SK-N-SH treated with all-trans-retinoic acid at 6 μM for 48 hours (cell line): Measurements from ENCODE around the gene PTPRN.

Experiments
- ATAC-seq: fragments of 200-7000 bp; cut with Tn5 transposase; 3 replicates; pipeline ENCODE4 v1.9.1; 2020; ENCODE audit warnings: mild to moderate bottlenecking, moderate library complexity
- ARNTL ChIP-seq: fragments of 450-650 bp; formaldehyde crosslinking; IDR thresholded peaks from 2 replicates; pipeline ENCODE4 v1.5.0; 2020; ENCODE audit warnings: low read depth, mild to moderate bottlenecking, moderate library complexity, borderline replicate concordance
- BACH2 ChIP-seq: fragments of 250-450 bp; sonication (Bioruptor Pico); IDR thresholded peaks from 2 replicates; pipeline ENCODE4 v1.9.0; 2021; ENCODE audit warnings: mild to moderate bottlenecking, borderline replicate concordance
- CSDC2 ChIP-seq: fragments of 250-450 bp; sonication (Bioruptor Pico); IDR thresholded peaks from 2 replicates; pipeline ENCODE4 v1.5.0; 2020; ENCODE audit warnings: mild to moderate bottlenecking, moderate library complexity
- ESRRG ChIP-seq: fragments of 250-450 bp; sonication (Bioruptor Pico); IDR thresholded peaks from 2 replicates; pipeline ENCODE4 v1.6.1; 2021; ENCODE audit warnings: mild to moderate bottlenecking
- GLIS3 ChIP-seq: fragments of 250-450 bp; sonication (Bioruptor Pico); IDR thresholded peaks from 2 replicates; pipeline ENCODE4 v1.5.0; 2020; ENCODE audit warnings: mild to moderate bottlenecking, moderate library complexity
- ISL1 ChIP-seq: fragments of 250-450 bp; sonication (Bioruptor Pico); IDR thresholded peaks from 2 replicates; pipeline ENCODE4 v2.1.2; 2022; ENCODE audit warnings: mild to moderate bottlenecking, moderate library complexity
- OSR1 ChIP-seq: fragments of 250-450 bp; sonication (Bioruptor Pico); IDR thresholded peaks from 2 replicates; pipeline ENCODE4 v1.8.0; 2022; ENCODE audit warnings: moderate library complexity, mild to moderate bottlenecking, inconsistent platforms
- PATZ1 ChIP-seq: fragments of 250-450 bp; sonication (Bioruptor Pico); IDR thresholded peaks from 2 replicates; pipeline ENCODE4 v1.8.0; 2020; ENCODE audit warnings: mild to moderate bottlenecking, moderate library complexity, borderline replicate concordance
- PPARA ChIP-seq: fragments of 250-450 bp; sonication (Bioruptor Pico); IDR thresholded peaks from 2 replicates; pipeline ENCODE4 v1.5.0; 2020; ENCODE audit warnings: mild to moderate bottlenecking, borderline replicate concordance
- RARB ChIP-seq: fragments of 250-450 bp; sonication (Bioruptor Pico); IDR thresholded peaks from 2 replicates; pipeline ENCODE4 v1.8.0; 2021; ENCODE audit warnings: mild to moderate bottlenecking, moderate library complexity
- SNAI2 ChIP-seq: fragments of 250-450 bp; sonication (Bioruptor Pico); IDR thresholded peaks from 2 replicates; pipeline ENCODE4 v1.5.0; 2020; ENCODE audit warnings: mild to moderate bottlenecking, moderate library complexity
- TCF4 ChIP-seq: fragments of 250-450 bp; sonication (Bioruptor Pico); IDR thresholded peaks from 2 replicates; pipeline ENCODE4 v1.8.0; 2021; ENCODE audit warnings: mild to moderate bottlenecking, moderate library complexity, borderline replicate concordance
- TOX ChIP-seq: fragments of 250-450 bp; sonication (Bioruptor Pico); IDR thresholded peaks from 2 replicates; pipeline ENCODE4 v1.8.0; 2021; ENCODE audit warnings: mild to moderate bottlenecking, moderate library complexity, borderline replicate concordance
- ZC3H10 ChIP-seq: fragments of 250-450 bp; sonication (Bioruptor Pico); IDR thresholded peaks from 2 replicates; pipeline ENCODE4 v1.5.1; 2021; ENCODE audit warnings: mild to moderate bottlenecking, moderate library complexity
- ZFP3 ChIP-seq: fragments of 250-450 bp; sonication (Bioruptor Pico); IDR thresholded peaks from 2 replicates; pipeline ENCODE4 v1.5.0; 2020; ENCODE audit warnings: mild to moderate bottlenecking, moderate library complexity
- ZFP30 ChIP-seq: fragments of 450-650 bp; formaldehyde crosslinking; IDR thresholded peaks from 2 replicates; pipeline ENCODE4 v1.5.0; 2022; ENCODE audit warnings: mild to moderate bottlenecking, moderate library complexity
- ZNF565 ChIP-seq: fragments of 450-650 bp; formaldehyde crosslinking; conservative IDR thresholded peaks from 2 replicates; pipeline ENCODE4 v1.5.0; 2020; ENCODE audit warnings: low read depth, mild to moderate bottlenecking, moderate library complexity
- ZNF70 ChIP-seq: fragments of 450-650 bp; formaldehyde crosslinking; IDR thresholded peaks from 2 replicates; pipeline ENCODE4 v1.5.0; 2020; ENCODE audit warnings: mild to moderate bottlenecking, moderate library complexity
- ZNF8 ChIP-seq: fragments of 450-650 bp; formaldehyde crosslinking; IDR thresholded peaks from 2 replicates; pipeline ENCODE4 v1.5.0; 2020; ENCODE audit warnings: mild to moderate bottlenecking, moderate library complexity
- TF ChIP-seq, protein P1 (sequence below): fragments of 250-450 bp; sonication (Bioruptor Pico); IDR thresholded peaks from 2 replicates; pipeline ENCODE4 v1.5.1; 2021; ENCODE audit warnings: mild to moderate bottlenecking, moderate library complexity
- TF ChIP-seq, protein P2 (sequence below): fragments of 250-450 bp; sonication (Bioruptor Pico); IDR thresholded peaks from 2 replicates; pipeline ENCODE4 v1.8.0; 2021; ENCODE audit warnings: low read depth, mild to moderate bottlenecking, moderate library complexity, borderline replicate concordance
- TF ChIP-seq, protein P3 (sequence below): fragments of 250-450 bp; sonication (Bioruptor Pico); IDR thresholded peaks from 2 replicates; pipeline ENCODE4 v1.5.1; 2020; ENCODE audit warnings: low read depth, mild to moderate bottlenecking, moderate library complexity

The PTPRN gene

GRCh38 chr2:219332542-219332941, 23.3 kb upstream of the PTPRN start, which contains the start of gene RESP18:
RESP18 (minus strand) TSS chr2:219332744.
- TF ChIP-seq, protein P1, sequence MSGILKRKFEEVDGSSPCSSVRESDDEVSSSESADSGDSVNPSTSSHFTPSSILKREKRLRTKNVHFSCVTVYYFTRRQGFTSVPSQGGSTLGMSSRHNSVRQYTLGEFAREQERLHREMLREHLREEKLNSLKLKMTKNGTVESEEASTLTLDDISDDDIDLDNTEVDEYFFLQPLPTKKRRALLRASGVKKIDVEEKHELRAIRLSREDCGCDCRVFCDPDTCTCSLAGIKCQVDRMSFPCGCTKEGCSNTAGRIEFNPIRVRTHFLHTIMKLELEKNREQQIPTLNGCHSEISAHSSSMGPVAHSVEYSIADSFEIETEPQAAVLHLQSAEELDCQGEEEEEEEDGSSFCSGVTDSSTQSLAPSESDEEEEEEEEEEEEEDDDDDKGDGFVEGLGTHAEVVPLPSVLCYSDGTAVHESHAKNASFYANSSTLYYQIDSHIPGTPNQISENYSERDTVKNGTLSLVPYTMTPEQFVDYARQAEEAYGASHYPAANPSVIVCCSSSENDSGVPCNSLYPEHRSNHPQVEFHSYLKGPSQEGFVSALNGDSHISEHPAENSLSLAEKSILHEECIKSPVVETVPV (CRISPR knock-in tag) = no peak
- ATAC-seq = no peak

- TF ChIP-seq TOX (no peak), ZNF70 (CRISPR knock-in tag) (no peak), OSR1 (CRISPR knock-in tag) (no peak), GLIS3 (CRISPR knock-in tag) (no peak), ESRRG (CRISPR knock-in tag) (no peak), PPARA (no peak), ZFP30 (CRISPR knock-in tag) (no peak), ZFP3 (CRISPR knock-in tag) (no peak), ZNF8 (CRISPR knock-in tag) (no peak)
- TF ChIP-seq, protein P2, sequence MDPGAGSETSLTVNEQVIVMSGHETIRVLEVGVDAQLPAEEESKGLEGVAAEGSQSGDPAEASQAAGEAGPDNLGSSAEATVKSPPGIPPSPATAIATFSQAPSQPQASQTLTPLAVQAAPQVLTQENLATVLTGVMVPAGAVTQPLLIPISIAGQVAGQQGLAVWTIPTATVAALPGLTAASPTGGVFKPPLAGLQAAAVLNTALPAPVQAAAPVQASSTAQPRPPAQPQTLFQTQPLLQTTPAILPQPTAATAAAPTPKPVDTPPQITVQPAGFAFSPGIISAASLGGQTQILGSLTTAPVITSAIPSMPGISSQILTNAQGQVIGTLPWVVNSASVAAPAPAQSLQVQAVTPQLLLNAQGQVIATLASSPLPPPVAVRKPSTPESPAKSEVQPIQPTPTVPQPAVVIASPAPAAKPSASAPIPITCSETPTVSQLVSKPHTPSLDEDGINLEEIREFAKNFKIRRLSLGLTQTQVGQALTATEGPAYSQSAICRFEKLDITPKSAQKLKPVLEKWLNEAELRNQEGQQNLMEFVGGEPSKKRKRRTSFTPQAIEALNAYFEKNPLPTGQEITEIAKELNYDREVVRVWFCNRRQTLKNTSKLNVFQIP (CRISPR knock-in tag) = no peak
Observed at GRCh38 chr2:219331560-219332213, 22.5 kb upstream of the PTPRN start.

DNA sequence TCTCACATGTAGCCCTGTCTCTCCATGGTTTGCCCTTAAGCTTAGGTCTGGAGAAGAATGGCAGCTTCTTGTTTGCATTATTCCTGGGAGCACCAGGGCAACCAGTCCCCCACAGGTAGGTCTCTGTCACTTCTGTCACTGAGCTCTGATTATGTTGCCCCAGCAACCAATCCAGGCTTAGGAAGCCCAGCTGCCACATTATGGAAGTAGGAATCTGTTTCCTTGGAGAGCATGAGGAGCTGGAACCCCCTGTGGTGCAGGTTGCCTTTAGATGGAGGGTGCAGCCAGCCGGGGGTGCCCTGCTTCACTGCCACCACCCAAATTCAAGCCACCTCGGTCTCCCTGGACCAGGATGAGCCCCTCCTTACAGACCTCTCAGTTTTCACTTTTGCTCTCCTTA, 18.5 kb upstream of the PTPRN start:
- ATAC-seq = no peak
- TF ChIP-seq ZNF565 (no peak), PPARA (no peak), ZFP3 (CRISPR knock-in tag) (no peak), ESRRG (CRISPR knock-in tag) (no peak), OSR1 (CRISPR knock-in tag) (no peak), CSDC2 (CRISPR knock-in tag) (no peak), ZFP30 (CRISPR knock-in tag) (no peak), RARB (CRISPR knock-in tag) (no peak), SNAI2 (CRISPR knock-in tag) (no peak), TCF4 (no peak), ISL1 (no peak), BACH2 (CRISPR knock-in tag) (no peak)
- TF ChIP-seq, protein P2 (CRISPR knock-in tag) = no peak
- TF ChIP-seq, protein P3, sequence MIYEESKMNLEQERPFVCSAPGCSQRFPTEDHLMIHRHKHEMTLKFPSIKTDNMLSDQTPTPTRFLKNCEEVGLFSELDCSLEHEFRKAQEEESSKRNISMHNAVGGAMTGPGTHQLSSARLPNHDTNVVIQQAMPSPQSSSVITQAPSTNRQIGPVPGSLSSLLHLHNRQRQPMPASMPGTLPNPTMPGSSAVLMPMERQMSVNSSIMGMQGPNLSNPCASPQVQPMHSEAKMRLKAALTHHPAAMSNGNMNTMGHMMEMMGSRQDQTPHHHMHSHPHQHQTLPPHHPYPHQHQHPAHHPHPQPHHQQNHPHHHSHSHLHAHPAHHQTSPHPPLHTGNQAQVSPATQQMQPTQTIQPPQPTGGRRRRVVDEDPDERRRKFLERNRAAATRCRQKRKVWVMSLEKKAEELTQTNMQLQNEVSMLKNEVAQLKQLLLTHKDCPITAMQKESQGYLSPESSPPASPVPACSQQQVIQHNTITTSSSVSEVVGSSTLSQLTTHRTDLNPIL (CRISPR knock-in tag) = no peak

More at GRCh38 chr2:219331560-219332213, 22.5 kb upstream of the PTPRN start:
- ATAC-seq = no peak

GRCh38 chr2:219325657-219326315, 16.6 kb upstream of the PTPRN start:
- no peak for TF ChIP-seq TOX
- no peak for TF ChIP-seq ZFP3 (CRISPR knock-in tag)
- TF ChIP-seq PPARA = no peak
- TF ChIP-seq CSDC2 (CRISPR knock-in tag) = no peak
- TF ChIP-seq ZC3H10 (CRISPR knock-in tag) = no peak
- TF ChIP-seq RARB (CRISPR knock-in tag) = no peak
- no peak for TF ChIP-seq ZNF8 (CRISPR knock-in tag)
- TF ChIP-seq TCF4 = no peak
- no peak for TF ChIP-seq ARNTL (CRISPR knock-in tag)
- TF ChIP-seq, protein P1 (CRISPR knock-in tag) = no peak
- TF ChIP-seq BACH2 (CRISPR knock-in tag) = no peak
- no peak for TF ChIP-seq ISL1
- no peak for TF ChIP-seq PATZ1
- TF ChIP-seq, protein P3 (CRISPR knock-in tag) = no peak
- TF ChIP-seq, all 23 proteins: peak for 0
- no peak for ATAC-seq
